Measurements from ENCODE around the gene EXOC3L4. TPM values are rescaled to one million over a fixed set of nuclear protein-coding genes. Genes with fewer than 3 reads are reported as not detected.

The EXOC3L4 gene
- total and polyA plus RNA-seq, 2 of the 8 experiments (the other 6 are each of a cell fraction or from before 2014, with no cell fraction given), result 0.45 to 0.57 TPM

DNA sequence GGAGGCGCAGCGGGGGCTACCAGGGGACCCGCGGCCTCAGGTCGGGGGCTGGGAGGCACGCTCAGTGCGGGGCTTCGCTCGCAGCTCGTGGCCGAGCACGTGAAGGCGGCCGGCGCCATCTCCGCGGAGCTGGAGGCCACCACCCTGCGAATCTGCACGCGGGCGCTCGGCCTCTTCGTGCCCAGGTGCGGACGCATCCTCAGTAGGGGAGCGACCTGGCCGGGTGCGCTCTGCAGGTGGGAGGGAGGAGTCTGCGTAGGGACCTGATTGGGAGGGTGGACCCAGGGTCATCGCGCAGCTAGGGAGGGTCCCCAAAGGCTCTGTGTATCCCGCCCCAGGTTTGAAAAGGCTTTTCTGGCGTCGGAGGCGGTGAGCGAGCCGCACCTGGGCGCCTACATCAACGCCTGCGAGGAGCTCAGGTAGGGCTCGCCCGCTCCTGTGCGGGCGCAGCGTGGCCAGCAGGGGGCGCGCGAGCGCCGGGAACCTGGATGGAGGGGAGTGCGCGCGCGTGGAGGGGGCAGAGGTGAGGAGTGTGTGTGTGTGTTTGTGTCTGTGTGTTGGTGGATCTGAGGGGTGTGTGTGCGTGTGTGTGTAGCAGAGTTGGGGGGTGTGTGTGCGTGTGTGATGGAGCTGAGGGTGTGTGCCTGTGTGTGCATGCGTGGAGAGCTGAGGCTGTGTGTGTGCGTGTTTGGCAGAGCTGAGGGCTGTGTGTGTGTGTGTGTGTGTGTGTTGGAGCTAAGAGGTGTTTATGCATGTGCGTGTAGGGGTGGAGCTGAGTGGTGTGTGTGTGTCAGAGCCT, 10.3 kb downstream of the EXOC3L4 start (continued):
- TF ChIP-seq, protein P1, sequence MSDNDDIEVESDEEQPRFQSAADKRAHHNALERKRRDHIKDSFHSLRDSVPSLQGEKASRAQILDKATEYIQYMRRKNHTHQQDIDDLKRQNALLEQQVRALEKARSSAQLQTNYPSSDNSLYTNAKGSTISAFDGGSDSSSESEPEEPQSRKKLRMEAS (IDR thresholded peaks at IDR 0.05), result peak; percentile 98
- no peak for TF ChIP-seq TAF7 (optimal IDR thresholded peaks at IDR 0.05; ENCODE audit: borderline replicate concordance, low read depth, low read length)
- no peak for TF ChIP-seq ATF3 (IDR thresholded peaks at IDR 0.05; ENCODE audit: insufficient read depth, low read depth, low read length)
- 0 out of 2 replicates have a peak, but pooled peaks have one; percentile 24 for TF ChIP-seq TCF12 (IDR thresholded peaks at IDR 0.05; ENCODE audit: low read depth, low read length)
- TF ChIP-seq, protein P2, sequence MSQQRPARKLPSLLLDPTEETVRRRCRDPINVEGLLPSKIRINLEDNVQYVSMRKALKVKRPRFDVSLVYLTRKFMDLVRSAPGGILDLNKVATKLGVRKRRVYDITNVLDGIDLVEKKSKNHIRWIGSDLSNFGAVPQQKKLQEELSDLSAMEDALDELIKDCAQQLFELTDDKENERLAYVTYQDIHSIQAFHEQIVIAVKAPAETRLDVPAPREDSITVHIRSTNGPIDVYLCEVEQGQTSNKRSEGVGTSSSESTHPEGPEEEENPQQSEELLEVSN (IDR thresholded peaks at IDR 0.05), result peak; percentile 96
- no peak for TF ChIP-seq CBX8 (IDR thresholded peaks at IDR 0.05; ENCODE audit: borderline replicate concordance, low read depth, low read length)
- no peak for TF ChIP-seq TAF1 (IDR thresholded peaks at IDR 0.05; ENCODE audit: low read depth, low read length)
- 0 out of 2 replicates have a peak, but pooled peaks have one; percentile 2 for TF ChIP-seq TEAD4 (IDR thresholded peaks at IDR 0.05; ENCODE audit: low read depth, low read length)
- no peak for TF ChIP-seq BCL11A (IDR thresholded peaks at IDR 0.05; ENCODE audit: low read depth in 2 of 2, low read length in 2 of 2)
- TF ChIP-seq FOSL1 (IDR thresholded peaks at IDR 0.05; ENCODE audit: insufficient read depth, low read depth, low read length), result no peak
- TF ChIP-seq GTF2F1 (IDR thresholded peaks at IDR 0.05; ENCODE audit: borderline replicate concordance, low read depth, low read length), result no peak
- TF ChIP-seq JUND (IDR thresholded peaks at IDR 0.05; ENCODE audit: low read length), result no peak
- TF ChIP-seq CEBPB (IDR thresholded peaks at IDR 0.05; ENCODE audit: low read depth, low read length), result no peak
- no peak for TF ChIP-seq SP4 (IDR thresholded peaks at IDR 0.05; ENCODE audit: low read length)
- no peak for TF ChIP-seq RXRA (IDR thresholded peaks at IDR 0.05; ENCODE audit: insufficient read depth, low read depth, low read length)
- TF ChIP-seq, protein P3, sequence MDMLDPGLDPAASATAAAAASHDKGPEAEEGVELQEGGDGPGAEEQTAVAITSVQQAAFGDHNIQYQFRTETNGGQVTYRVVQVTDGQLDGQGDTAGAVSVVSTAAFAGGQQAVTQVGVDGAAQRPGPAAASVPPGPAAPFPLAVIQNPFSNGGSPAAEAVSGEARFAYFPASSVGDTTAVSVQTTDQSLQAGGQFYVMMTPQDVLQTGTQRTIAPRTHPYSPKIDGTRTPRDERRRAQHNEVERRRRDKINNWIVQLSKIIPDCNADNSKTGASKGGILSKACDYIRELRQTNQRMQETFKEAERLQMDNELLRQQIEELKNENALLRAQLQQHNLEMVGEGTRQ (IDR thresholded peaks at IDR 0.05; ENCODE audit: low read length), result no peak; the same call in 1 of the 2 replicates
- TF ChIP-seq, protein P4, sequence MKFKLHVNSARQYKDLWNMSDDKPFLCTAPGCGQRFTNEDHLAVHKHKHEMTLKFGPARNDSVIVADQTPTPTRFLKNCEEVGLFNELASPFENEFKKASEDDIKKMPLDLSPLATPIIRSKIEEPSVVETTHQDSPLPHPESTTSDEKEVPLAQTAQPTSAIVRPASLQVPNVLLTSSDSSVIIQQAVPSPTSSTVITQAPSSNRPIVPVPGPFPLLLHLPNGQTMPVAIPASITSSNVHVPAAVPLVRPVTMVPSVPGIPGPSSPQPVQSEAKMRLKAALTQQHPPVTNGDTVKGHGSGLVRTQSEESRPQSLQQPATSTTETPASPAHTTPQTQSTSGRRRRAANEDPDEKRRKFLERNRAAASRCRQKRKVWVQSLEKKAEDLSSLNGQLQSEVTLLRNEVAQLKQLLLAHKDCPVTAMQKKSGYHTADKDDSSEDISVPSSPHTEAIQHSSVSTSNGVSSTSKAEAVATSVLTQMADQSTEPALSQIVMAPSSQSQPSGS (IDR thresholded peaks at IDR 0.05; ENCODE audit: low read length), result no peak
- TF ChIP-seq SP1 (IDR thresholded peaks at IDR 0.05; ENCODE audit: low read depth, low read length), result no peak
- peak; percentile 50 for TF ChIP-seq RNF2 (IDR thresholded peaks at IDR 0.05; ENCODE audit: borderline replicate concordance, low read depth, low read length, missing control alignments, poor library complexity, severe bottlenecking)

Data from H1 (cell line).